Gastrocnemius medialis (tissue), 4 donors: ENCODE data around the gene SCAMP1.

Source experiments
- CTCF ChIP-seq, 5 experiments: fragments of 450-650 bp in 3 of 5; fragments of 200-600 bp in 2 of 5; sonication (generic) in 2 of 5; IDR thresholded peaks in 4 of 5; conservative IDR thresholded peaks in 1 of 5; 1 replicate in 4 of 5; 2 replicates in 1 of 5; pipeline ENCODE4 v1.5.1; 2016 to 2019; ENCODE audit warnings: antibody characterized with exemption in 5 of 5, mild to moderate bottlenecking in 3 of 5, moderate library complexity in 3 of 5
- POLR2A ChIP-seq, 2 donors: fragments of 450-650 bp; IDR thresholded peaks; one replicate each; pipeline ENCODE4 v1.6.1; 2017; ENCODE audit warnings: antibody characterized with exemption in 2 of 2, mild to moderate bottlenecking in 2 of 2, moderate library complexity in 2 of 2

- no peak for TF ChIP-seq POLR2A (IDR thresholded peaks at IDR 0.05)
- no peak for TF ChIP-seq CTCF (IDR thresholded peaks at IDR 0.05 in 4 of 5, conservative IDR thresholded peaks at IDR 0.05 in 1 of 5)
Observed at GRCh38 chr5:78512435-78512834, 152.0 kb downstream of the SCAMP1 start.
